Loucy (cell line): ENCODE results near the gene MTHFR.

Source experiments
- CTCF ChIP-seq: fragments of 200-600 bp; sonication (generic); conservative IDR thresholded peaks from 2 replicates; pipeline ENCODE4 v1.5.1; 2014; ENCODE audit warnings: mild to moderate bottlenecking, antibody characterized with exemption, low read length
- EZH2phosphoT487 ChIP-seq: fragments of 200-600 bp; IDR thresholded peaks from 2 replicates; pipeline ENCODE4 v1.6.1; 2018; ENCODE audit warnings: antibody characterized with exemption, mild to moderate bottlenecking, moderate library complexity, borderline replicate concordance

DNA sequence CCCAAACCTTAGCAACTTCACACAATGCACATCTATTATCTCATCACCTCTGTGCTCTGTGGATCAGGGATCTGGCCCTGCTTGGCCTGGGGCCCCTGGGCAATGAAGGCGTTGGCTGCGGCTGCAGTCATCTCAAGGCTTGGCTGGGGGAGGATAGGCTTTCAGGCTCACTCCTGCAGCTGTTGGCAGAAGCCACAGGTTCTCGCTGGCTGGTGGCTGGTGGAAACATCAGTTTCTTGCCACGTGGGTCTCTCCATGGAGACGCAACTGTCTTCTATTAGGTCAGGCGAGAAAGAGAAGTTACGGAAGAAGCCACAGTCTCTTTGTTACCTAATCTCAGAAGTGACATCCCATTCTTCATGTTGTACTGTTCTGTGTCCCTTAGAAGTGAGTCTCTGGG lies 45.4 kb upstream of the MTHFR start:
- TF ChIP-seq CTCF (no peak), EZH2phosphoT487 (no peak)
